T-helper 1 cell treated with Interleukin-12 subunit alpha and Interleukin-12 subunit beta and Interleukin-4 antibody, amounts not matched to agents 30 ng/mL and 1 ng/mL, for 36 hours (primary cell): ENCODE results near the gene SCGB2A2. TPM values are rescaled to one million over a fixed set of nuclear protein-coding genes. Genes with fewer than 3 reads are reported as not detected.

ENCODE experiments used
- intact Hi-C: fragments of 100-400 bp; cut with micrococcal nuclease; formaldehyde crosslinking; loops from one replicate; pipeline ENCODE4 v1.15.1; 2024
- total RNA-seq: library from RNA; stranded (reverse); gene quantifications from 2 replicates; pipeline ENCODE4 v1.2.3, GENCODE V29; 2022

SCGB2A2 gene
- total RNA-seq = not detected in 2 replicates

DNA sequence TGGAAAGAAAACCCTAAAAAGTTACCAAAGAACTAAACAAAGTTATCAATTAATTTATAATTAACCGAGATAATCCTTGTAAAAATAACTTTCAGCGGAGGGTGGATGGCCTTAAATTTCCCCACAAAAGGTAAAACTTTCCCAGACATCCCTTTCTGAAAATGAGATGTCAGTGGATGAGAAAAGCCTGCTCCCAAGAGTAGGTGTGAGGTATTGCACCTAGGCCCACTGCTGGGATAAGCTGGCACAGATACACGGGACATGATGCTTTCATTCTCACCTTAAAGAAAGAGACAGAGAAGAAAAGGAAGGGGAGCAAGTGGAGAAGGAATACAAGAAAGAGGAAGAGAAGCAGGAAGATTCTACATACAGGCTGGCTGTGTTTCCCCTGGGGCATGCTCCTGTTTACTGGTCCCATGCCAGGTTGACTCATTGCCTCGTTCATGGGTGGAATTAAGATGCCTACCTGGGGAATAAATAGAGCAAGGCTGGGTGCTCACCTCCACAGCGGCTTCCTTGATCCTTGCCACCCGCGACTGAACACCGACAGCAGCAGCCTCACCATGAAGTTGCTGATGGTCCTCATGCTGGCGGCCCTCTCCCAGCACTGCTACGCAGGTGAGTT, at the start of gene SCGB2A2:
Gene SCGB2A2 (plus strand): TSS at position 505 of the 625 bp plus-strand sequence. CDS start 59 bp downstream, at position 564.
- intact Hi-C loops = loop anchor here (5.0 kb wide), 1 partner anchor 52 kb away; no protein-coding TSS in a partner anchor

- intact Hi-C loops = no loop called here
These were observed 48.5 kb upstream of the SCGB2A2 start for GRCh38 chr11:62221498-62221897.

- intact Hi-C loops = no loop called here
These were observed 46.9 kb upstream of the SCGB2A2 start for GRCh38 chr11:62223095-62223494.

GRCh38 chr11:62233730-62234129, 36.2 kb upstream of the SCGB2A2 start:
- intact Hi-C loops = loop anchor here (5.0 kb wide), 1 partner anchor 79 kb away; no protein-coding TSS in a partner anchor

DNA sequence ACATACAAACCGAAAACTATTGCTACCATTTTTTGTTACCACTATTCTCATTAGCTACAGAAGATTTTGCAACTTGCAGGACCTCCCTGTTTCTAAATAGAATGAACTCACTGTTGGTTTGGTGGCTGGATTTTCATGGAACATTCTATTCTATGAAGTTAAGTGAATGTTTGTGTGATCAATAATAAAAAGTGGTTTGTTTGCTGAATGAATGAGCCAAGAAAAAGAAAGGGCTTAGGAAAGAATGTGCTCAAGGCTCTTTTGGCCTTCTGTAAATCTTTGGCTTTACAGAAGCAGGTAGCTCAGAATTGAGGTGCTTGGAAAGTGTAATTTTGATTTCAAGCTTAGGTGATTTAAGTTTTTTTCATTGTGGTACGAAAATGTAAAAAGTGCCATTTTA, 33.8 kb upstream of the SCGB2A2 start:
- intact Hi-C loops = no loop called here

GRCh38 chr11:62237499-62237898, 32.5 kb upstream of the SCGB2A2 start:
- intact Hi-C loops = no loop called here

DNA sequence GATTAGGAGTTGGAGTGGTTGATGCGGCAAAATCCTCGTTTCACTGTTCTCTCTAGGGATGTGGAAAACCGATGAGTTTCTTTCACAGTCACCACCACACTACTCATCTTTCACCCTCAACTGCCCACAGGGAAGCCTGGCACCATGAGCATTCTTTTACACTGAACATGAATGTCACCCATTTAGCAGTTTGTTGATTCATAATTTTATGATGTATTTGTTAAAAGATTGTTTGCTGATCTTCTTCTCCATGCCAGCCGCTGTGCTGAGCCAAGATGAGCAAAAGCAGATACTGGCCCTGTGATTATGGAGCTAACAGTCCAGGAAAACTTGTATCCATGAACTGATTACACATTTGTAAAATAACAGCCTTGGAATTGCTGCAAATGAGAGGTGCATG, 31.8 kb upstream of the SCGB2A2 start:
- intact Hi-C loops = no loop called here

DNA sequence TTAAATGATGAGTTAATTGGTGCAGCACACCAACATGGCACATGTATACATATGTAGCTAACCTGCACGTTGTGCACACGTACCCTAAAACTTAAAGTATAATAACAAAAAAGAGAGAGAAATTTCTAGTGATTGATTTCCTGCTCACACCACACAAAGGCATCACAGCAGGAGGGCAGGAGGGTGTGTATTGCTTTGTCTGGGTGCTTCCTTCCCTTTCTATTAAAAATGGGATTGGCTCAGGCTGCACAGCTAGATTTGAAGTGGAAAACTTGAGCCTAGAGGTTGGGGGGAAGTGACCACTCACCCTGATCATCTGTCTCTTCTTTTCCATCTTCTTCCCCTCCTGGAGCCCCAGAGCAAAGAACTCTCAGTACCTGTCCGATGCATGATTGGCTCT, 28.9 kb upstream of the SCGB2A2 start:
- intact Hi-C loops = no loop called here

DNA sequence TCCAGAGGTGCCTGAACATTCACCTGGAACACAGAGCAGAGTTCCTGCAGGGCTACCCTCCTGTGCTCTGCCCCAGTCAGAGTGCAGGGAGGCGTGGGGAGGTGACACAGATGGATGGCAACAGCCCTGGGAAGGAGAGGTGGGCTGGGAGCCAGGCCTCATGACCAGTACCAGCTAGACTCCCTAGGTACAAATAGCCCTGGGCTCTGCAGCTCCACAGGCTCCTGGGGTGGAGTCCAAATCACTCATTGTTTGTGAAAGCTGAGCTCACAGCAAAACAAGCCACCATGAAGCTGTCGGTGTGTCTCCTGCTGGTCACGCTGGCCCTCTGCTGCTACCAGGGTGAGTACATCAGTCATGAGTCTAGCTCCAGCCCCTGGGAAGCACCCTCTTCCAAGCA, 27.9 kb upstream of the SCGB2A2 start, which contains the start of gene SCGB1D2:
Gene SCGB1D2 (plus strand): TSS at position 219 of the 400 bp plus-strand sequence. CDS start 69 bp downstream, at position 288.
- intact Hi-C loops = no loop called here

- intact Hi-C loops = no loop called here
These were observed 24.6 kb upstream of the SCGB2A2 start for GRCh38 chr11:62245271-62245753.

GRCh38 chr11:62251698-62252097, 18.3 kb upstream of the SCGB2A2 start:
- intact Hi-C loops = no loop called here

GRCh38 chr11:62253999-62254542, 15.9 kb upstream of the SCGB2A2 start:
- intact Hi-C loops = no loop called here

DNA sequence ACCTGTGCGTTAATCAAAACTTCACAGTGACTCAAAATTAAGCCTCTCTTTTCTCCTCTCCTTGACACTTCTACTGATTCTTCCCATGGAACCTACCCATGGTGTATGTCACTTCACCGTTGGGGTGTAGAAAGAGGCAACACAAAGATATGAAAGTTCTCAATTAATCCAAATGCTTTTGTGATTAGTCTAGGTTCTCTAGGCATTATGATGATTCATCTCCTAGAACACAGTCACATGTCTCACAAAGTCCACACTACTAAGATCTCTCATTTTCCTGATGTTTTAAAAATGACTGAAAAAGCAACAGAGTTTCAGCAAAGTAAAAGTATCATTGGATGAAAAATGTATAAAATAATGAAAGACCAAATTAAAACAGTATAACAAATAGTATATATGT, 13.7 kb upstream of the SCGB2A2 start:
- intact Hi-C loops = no loop called here

- intact Hi-C loops = no loop called here
These were observed 9.6 kb upstream of the SCGB2A2 start for GRCh38 chr11:62260261-62260953.

DNA sequence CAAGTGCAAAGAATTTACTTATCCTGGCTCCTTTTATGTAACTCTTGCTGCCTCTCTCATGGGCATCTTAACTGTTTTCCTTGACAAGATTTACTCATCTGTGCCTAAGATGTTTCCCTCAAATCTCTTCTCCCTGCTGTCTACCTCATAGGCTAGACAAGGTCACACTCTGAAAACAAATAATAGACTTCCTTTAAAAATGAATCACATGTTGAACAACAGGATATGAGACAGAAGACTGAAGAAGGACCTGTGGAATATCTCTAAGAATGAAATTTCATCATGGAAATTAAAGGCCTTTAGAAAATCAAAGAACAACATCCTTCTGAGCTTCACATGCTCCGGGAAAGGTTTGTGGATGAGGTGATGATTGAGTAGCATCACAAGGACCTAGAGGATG, 6.0 kb upstream of the SCGB2A2 start:
- intact Hi-C loops = no loop called here

- intact Hi-C loops = loop anchor here (5.0 kb wide), 1 partner anchor 49 kb away; no protein-coding TSS in a partner anchor
These were observed 3.4 kb upstream of the SCGB2A2 start for GRCh38 chr11:62266558-62266957.

GRCh38 chr11:62267050-62267449, 2.9 kb upstream of the SCGB2A2 start:
- intact Hi-C loops = loop anchor here (5.0 kb wide), 1 partner anchor 50 kb away; no protein-coding TSS in a partner anchor

- intact Hi-C loops = loop anchor here (5.0 kb wide), 1 partner anchor 50 kb away; no protein-coding TSS in a partner anchor
These were observed 2.4 kb upstream of the SCGB2A2 start for GRCh38 chr11:62267576-62267975.

GRCh38 chr11:62273284-62273683, 3.3 kb downstream of the SCGB2A2 start:
- intact Hi-C loops = no loop called here

DNA sequence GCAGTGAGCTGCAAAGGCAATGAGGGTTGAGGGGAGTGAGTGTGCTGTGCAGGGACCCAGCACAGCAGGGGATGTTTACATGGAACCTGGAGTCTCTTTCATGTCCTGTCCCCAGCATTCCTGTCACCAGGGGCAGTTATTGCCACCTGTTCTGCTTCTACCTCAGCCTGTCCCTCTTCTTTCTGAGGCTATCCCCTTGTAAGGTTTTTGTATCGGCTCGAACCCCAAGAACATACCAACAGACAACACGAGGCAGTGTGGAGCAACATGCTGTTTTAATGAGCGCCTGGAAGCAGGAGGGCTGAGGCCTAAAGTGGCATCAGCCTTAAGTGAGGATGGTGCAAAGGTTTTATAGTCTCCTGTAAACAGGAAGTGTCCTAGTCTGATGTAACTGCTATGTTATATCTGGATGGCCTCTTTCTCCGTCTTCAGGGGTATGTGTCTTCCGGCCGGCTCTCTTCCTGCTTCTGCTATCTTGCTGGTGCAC, 3.9 kb downstream of the SCGB2A2 start:
- intact Hi-C loops = no loop called here

GRCh38 chr11:62280452-62280851, 10.5 kb downstream of the SCGB2A2 start:
- intact Hi-C loops = no loop called here

GRCh38 chr11:62295504-62295903, 25.5 kb downstream of the SCGB2A2 start:
- intact Hi-C loops = no loop called here
